ENCODE results near the gene SHD.

The SHD gene

GRCh38 chr19:4298810-4299550 lies 19.9 kb downstream of the SHD start:
- DNase-seq (ENCODE audit: low read depth), result no peak

GRCh38 chr19:4300589-4300988 lies 21.5 kb downstream of the SHD start:
- no peak for DNase-seq (ENCODE audit: low read depth)

GRCh38 chr19:4301590-4302242 lies 22.6 kb downstream of the SHD start:
- no peak for DNase-seq (ENCODE audit: low read depth)

- DNase-seq (ENCODE audit: low read depth), result no peak
These were observed 23.2 kb downstream of the SHD start, which contains the start of gene TMIGD2 for GRCh38 chr19:4302243-4302640. Gene TMIGD2, minus strand, starts transcription at chr19:4302389. Its CDS starts 4 bp downstream, at chr19:4302385.

- DNase-seq (ENCODE audit: low read depth), result no peak
These were observed 24.9 kb downstream of the SHD start for GRCh38 chr19:4303819-4304537.

GRCh38 chr19:4304538-4305256 lies 25.6 kb downstream of the SHD start, which contains the start of gene FSD1:
Gene FSD1, plus strand, starts transcription at chr19:4304598. Its CDS starts 149 bp downstream, at chr19:4304747.
- peak; percentile 53 for DNase-seq (ENCODE audit: low read depth)

GRCh38 chr19:4305257-4305612 lies 26.2 kb downstream of the SHD start:
- DNase-seq (ENCODE audit: low read depth), result no peak

- DNase-seq (ENCODE audit: low read depth), result no peak
These were observed 26.6 kb downstream of the SHD start for GRCh38 chr19:4305659-4306058.

- DNase-seq (ENCODE audit: low read depth), result no peak
These were observed 31.4 kb downstream of the SHD start for GRCh38 chr19:4310247-4311121.

- DNase-seq (ENCODE audit: low read depth), result no peak
These were observed 34.9 kb downstream of the SHD start for GRCh38 chr19:4313847-4314490.

- no peak for DNase-seq (ENCODE audit: low read depth)
These were observed 37.9 kb downstream of the SHD start for GRCh38 chr19:4316956-4317355.

- no peak for DNase-seq (ENCODE audit: low read depth)
These were observed 39.4 kb downstream of the SHD start for GRCh38 chr19:4318460-4318859.

- DNase-seq (ENCODE audit: low read depth), result no peak
These were observed 40.1 kb downstream of the SHD start for GRCh38 chr19:4319067-4319718.

- DNase-seq (ENCODE audit: low read depth), result no peak
These were observed 41.4 kb downstream of the SHD start for GRCh38 chr19:4320419-4320818.

GRCh38 chr19:4322942-4323665 lies 44.0 kb downstream of the SHD start:
- DNase-seq (ENCODE audit: low read depth), result no peak

GRCh38 chr19:4323692-4324091 lies 44.6 kb downstream of the SHD start:
- no peak for DNase-seq (ENCODE audit: low read depth)

- DNase-seq (ENCODE audit: low read depth), result no peak
These were observed 45.2 kb downstream of the SHD start for GRCh38 chr19:4324228-4324627.

GRCh38 chr19:4326215-4326836 lies 47.3 kb downstream of the SHD start:
- no peak for DNase-seq (ENCODE audit: low read depth)

- no peak for DNase-seq (ENCODE audit: low read depth)
These were observed 47.8 kb downstream of the SHD start for GRCh38 chr19:4326837-4327251.

Measured in stimulated activated CD8-positive, alpha-beta memory T cell treated with anti-CD3 and anti-CD28 coated beads, Interleukin-7, amount 100 ng/mL, for 24 hours (primary cell).